GM12874 (cell line): ENCODE results near the gene PLPPR1.

Experiments
- CTCF ChIP-seq: IDR thresholded peaks from 2 replicates; pipeline ENCODE4 v1.5.1; 2011; ENCODE audit warnings: low read depth, mild to moderate bottlenecking, control low read depth, low read length, moderate library complexity; ENCODE audit not compliant: insufficient read depth

Gene PLPPR1

GRCh38 chr9:101268426-101268825, 239.9 kb downstream of the PLPPR1 start:
- no peak for TF ChIP-seq CTCF

GRCh38 chr9:101269591-101270283, 241.2 kb downstream of the PLPPR1 start:
- TF ChIP-seq CTCF = no peak

GRCh38 chr9:101270302-101270701, 241.8 kb downstream of the PLPPR1 start:
- no peak for TF ChIP-seq CTCF

- no peak for TF ChIP-seq CTCF
Measured at GRCh38 chr9:101271102-101271501, 242.6 kb downstream of the PLPPR1 start.

GRCh38 chr9:101274971-101275768, 246.6 kb downstream of the PLPPR1 start:
- no peak for TF ChIP-seq CTCF

- no peak for TF ChIP-seq CTCF
Measured at GRCh38 chr9:101275769-101276250, 247.3 kb downstream of the PLPPR1 start.

GRCh38 chr9:101299901-101300300, 271.4 kb downstream of the PLPPR1 start:
- TF ChIP-seq CTCF = no peak
